B cell (primary cell): ENCODE data around the gene RAB15. TPM values are rescaled to one million over a fixed set of nuclear protein-coding genes. Genes with fewer than 3 reads are reported as not detected.

ENCODE experiments used
- ATAC-seq: fragments of 200-7000 bp; cut with Tn5 transposase; one replicate; pipeline ENCODE4 v1.10.0; 2021; ENCODE audit warnings: low read depth, mild to moderate bottlenecking, moderate number of reproducible peaks, moderate library complexity
- CTCF ChIA-PET: fragments of 350-600 bp; sonication (Branson Sonifier 250); formaldehyde crosslinking; loops from one replicate; lab custom pipeline; 2021; ENCODE audit warnings: antibody characterized with exemption, inconsistent platforms; lab: Charles Lee
- POLR2A ChIA-PET: fragments of 350-600 bp; sonication (Branson Sonifier 250); formaldehyde crosslinking; loops from one replicate; lab custom pipeline; 2021; ENCODE audit warnings: antibody characterized with exemption; lab: Charles Lee
- DNase-seq: peaks from one replicate; pipeline ENCODE4 v3.0.0; 2013
- H2AFZ ChIP-seq: 2 replicates; pipeline ENCODE4 v1.6.1; 2012; ENCODE audit warnings: mild to moderate bottlenecking, low read depth, low read length; ENCODE audit not compliant: insufficient read depth, poor library complexity, severe bottlenecking
- H3K27ac ChIP-seq, 2 donors: 1 replicate in 1 of 2; 2 replicates in 1 of 2; pipeline ENCODE4 v1.5.1; 2012 to 2013; ENCODE audit warnings: low read length in 2 of 2, mild to moderate bottlenecking in 2 of 2, moderate library complexity in 1 of 2
- H3K27me3 ChIP-seq, 4 experiments: fragments of 200-600 bp in 1 of 4; sonication (generic) in 1 of 4; replicated peaks in 1 of 4; 1 replicate in 2 of 4; 2 replicates in 2 of 4; pipeline versions ENCODE4 v1.6.1 to v1.7.0; 2013 to 2016; ENCODE audit warnings: low read length in 3 of 4, mild to moderate bottlenecking in 2 of 4, mixed read lengths in 1 of 4, moderate library complexity in 1 of 4; ENCODE audit not compliant: insufficient read depth in 4 of 4, control insufficient read depth in 3 of 4; ENCODE audit errors: control extremely low read depth in 1 of 4
- H3K36me3 ChIP-seq, 2 experiments: replicated peaks in 1 of 2; 1 replicate in 1 of 2; 2 replicates in 1 of 2; pipeline versions ENCODE4 v1.6.1 to v1.7.1; 2013; ENCODE audit warnings: low read length in 1 of 2; ENCODE audit not compliant: insufficient read depth in 2 of 2, control insufficient read depth in 1 of 2; ENCODE audit errors: control extremely low read depth in 1 of 2, extremely low read depth in 1 of 2
- H3K4me1 ChIP-seq, 2 donors: fragments of 200-600 bp in 1 of 2; sonication (generic) in 1 of 2; 1 replicate in 1 of 2; 2 replicates in 1 of 2; pipeline versions ENCODE4 v1.5.1 to v1.6.1; 2013 to 2017; ENCODE audit warnings: low read length in 2 of 2; ENCODE audit not compliant: control insufficient read depth in 2 of 2, insufficient read depth in 2 of 2
- H3K4me2 ChIP-seq: replicated peaks from 2 replicates; pipeline ENCODE3; 2012; ENCODE audit warnings: mild to moderate bottlenecking, low read depth, low read length; ENCODE audit not compliant: poor library complexity, severe bottlenecking
- H3K4me3 ChIP-seq, 5 experiments: fragments of 200-600 bp in 1 of 5; sonication (generic) in 1 of 5; 1 replicate in 3 of 5; 2 replicates in 2 of 5; pipeline versions ENCODE4 v1.5.1 to v1.7.0; 2011 to 2016; ENCODE audit warnings: low read length in 4 of 5, mild to moderate bottlenecking in 4 of 5, low read depth in 2 of 5, control low read depth in 1 of 5, moderate library complexity in 1 of 5; ENCODE audit not compliant: insufficient read depth in 1 of 5; ENCODE audit errors: control extremely low read depth in 1 of 5, extremely low read depth in 1 of 5
- H3K79me2 ChIP-seq: fragments of 200-600 bp; sonication (generic); one replicate; pipeline ENCODE4 v1.6.0; 2016; ENCODE audit warnings: low read length; ENCODE audit not compliant: control insufficient read depth, insufficient read depth
- H3K9ac ChIP-seq: fragments of 200-600 bp; sonication (generic); 2 replicates; pipeline ENCODE4 v1.6.1; 2017; ENCODE audit warnings: mild to moderate bottlenecking, low read length, moderate library complexity
- H3K9me3 ChIP-seq, 3 donors: one replicate each; pipeline versions ENCODE4 v1.6.1 to v1.7.1; 2013; ENCODE audit warnings: low read length in 2 of 3; ENCODE audit not compliant: control insufficient read depth in 2 of 3, insufficient read depth in 1 of 3; ENCODE audit errors: control extremely low read depth in 1 of 3
- H4K20me1 ChIP-seq: 2 replicates; pipeline ENCODE4 v1.6.0; 2012; ENCODE audit warnings: mild to moderate bottlenecking, low read length; ENCODE audit not compliant: insufficient read depth, control insufficient read depth, poor library complexity, severe bottlenecking
- H3K27ac Mint-ChIP-seq: one replicate; pipeline ENCODE4 v1.8.0; 2021; ENCODE audit warnings: mixed read lengths
- H3K27me3 Mint-ChIP-seq: one replicate; pipeline ENCODE4 v1.8.0; 2021; ENCODE audit warnings: mixed read lengths
- H3K4me1 Mint-ChIP-seq: one replicate; pipeline ENCODE4 v1.8.0; 2021; ENCODE audit warnings: mixed read lengths
- H3K4me3 Mint-ChIP-seq: one replicate; pipeline ENCODE4 v1.8.0; 2021; ENCODE audit warnings: mixed read lengths
- H3K9me3 Mint-ChIP-seq: one replicate; pipeline ENCODE4 v1.8.0; 2022; ENCODE audit warnings: mixed read lengths; ENCODE audit not compliant: insufficient read depth
- CTCF ChIP-seq: fragments of 200-600 bp; IDR thresholded peaks from one replicate; pipeline ENCODE4 v1.8.0; 2022; ENCODE audit warnings: antibody characterized with exemption, mild to moderate bottlenecking
- EZH2 ChIP-seq: IDR thresholded peaks from 2 replicates; pipeline ENCODE4 v1.6.1; 2012; ENCODE audit warnings: borderline replicate concordance, low read depth, mild to moderate bottlenecking, moderate library complexity, low read length; ENCODE audit not compliant: insufficient read depth, poor library complexity, severe bottlenecking
- WGBS: methylation state at CpG from one replicate; pipeline ENCODE4 v1.1.5; 2013; ENCODE audit warnings: missing lambda C conversion rate; ENCODE audit not compliant: insufficient coverage; 5-methylcytosine and 5-hydroxymethylcytosine counted together
- intact Hi-C: fragments of 100-400 bp; cut with micrococcal nuclease; formaldehyde crosslinking; loops from one replicate; pipeline ENCODE4 v1.10.0; 2022
- polyA plus RNA-seq: library from polyadenylated mRNA; depleted of rRNA; stranded (reverse); fragments of >200 nt; gene quantifications from 2 replicates; pipeline ENCODE4 v1.2.3, GENCODE V29; 2012
- total RNA-seq, 2 donors: library from RNA; stranded (reverse); fragments of 120-200 nt in 1 of 2; gene quantifications; 1 replicate in 1 of 2; 2 replicates in 1 of 2; pipeline versions ENCODE4 v1.2.3 to v1.2.4, GENCODE V29; 2013 to 2022

RAB15 gene
- total and polyA plus RNA-seq, 2 donors (not counting 1 experiment from before 2014, with no cell fraction given) = 0.17 to 0.19 TPM

DNA sequence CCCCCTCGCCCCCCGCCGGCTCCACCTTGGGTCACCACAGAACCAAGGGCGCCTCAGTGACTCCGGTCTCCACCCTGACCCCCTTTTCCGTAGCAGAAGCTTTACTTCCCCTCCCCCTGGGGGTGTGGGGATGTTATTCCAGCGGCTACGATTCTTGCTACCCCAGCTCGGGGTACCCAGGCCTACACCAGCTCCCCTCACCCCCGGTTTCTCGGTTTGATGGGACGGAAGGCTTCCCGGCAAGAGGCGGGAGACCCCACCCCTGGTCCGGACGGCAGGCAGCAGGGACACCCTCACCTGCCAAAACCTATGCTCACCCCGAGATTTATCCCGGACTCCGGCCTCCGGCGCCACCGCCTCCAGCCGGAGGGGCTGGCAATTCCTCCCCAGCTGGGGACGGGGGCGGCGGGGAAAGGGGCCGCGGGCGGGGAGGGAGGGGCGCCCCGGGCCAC is 619 bp downstream of the RAB15 start:
- ATAC-seq (no peak), DNase-seq (peak; percentile 23)
- intact Hi-C loops = loop anchor here (5.0 kb wide), 1 partner anchor 59 kb away; the partner anchor contains the start of gene CHURC1
- Histone ChIP-seq H3K9me3 (no peaks in the 10 kb centered on the region), H3K4me1 (peaks cover 11% of the 10 kb centered on the region in 2 donors), H3K27me3 (peaks cover 0 to 27% (median 9%) of the 10 kb centered on the region in 4 experiments), H3K4me2 (peak overlapping the region; percentile 96), H3K27ac (no peak overlapping the region), H3K4me3 (peak overlapping the region in 4 of 5 experiments; percentile 31 to 65 (median 62)), H3K9ac (peak overlapping the region; percentile 60), H2AFZ (peak overlapping the region; percentile 77), H3K36me3 (no peaks in the 10 kb centered on the region), H3K79me2 (no peaks in the 10 kb centered on the region), H4K20me1 (no peaks in the 10 kb centered on the region)
- TF ChIP-seq CTCF = no peak
- no peak for TF ChIP-seq EZH2
- Mint-ChIP-seq H3K27ac (no peak overlapping the region), H3K9me3 (no peaks in the 10 kb centered on the region), H3K27me3 (peaks cover 19% of the 10 kb centered on the region), H3K4me1 (peaks cover 6% of the 10 kb centered on the region), H3K4me3 (peak overlapping the region; percentile 81)
- 1% methylated on average over 21 of the region's 31 CpGs for WGBS
- CTCF ChIA-PET = no interaction called here
- POLR2A ChIA-PET = interaction anchor here (0.6 kb wide), 2 partner anchors 50 to 445 kb away, joined by 3 to 6 read pairs; no protein-coding TSS in a partner anchor

- intact Hi-C loops = loop anchor here (5.0 kb wide), 1 partner anchor 59 kb away; the partner anchor contains the start of gene CHURC1
- CTCF ChIA-PET = no interaction called here
- H3K9me3 Mint-ChIP-seq = no peaks in the 10 kb centered on the region
- Histone ChIP-seq H3K27me3 (peaks cover 0 to 27% (median 9%) of the 10 kb centered on the region in 4 experiments), H3K9ac (peak overlapping the region; percentile 60), H3K4me1 (peaks cover 11% of the 10 kb centered on the region in 2 donors), H2AFZ (peak overlapping the region; percentile 77), H3K4me3 (peak overlapping the region in 1 of 5 experiments; percentile 62), H4K20me1 (no peaks in the 10 kb centered on the region), H3K4me2 (peak overlapping the region; percentile 96), H3K9me3 (no peaks in the 10 kb centered on the region), H3K27ac (no peak overlapping the region), H3K36me3 (no peaks in the 10 kb centered on the region), H3K79me2 (no peaks in the 10 kb centered on the region)
- POLR2A ChIA-PET = interaction anchor here (0.6 kb wide), 2 partner anchors 50 to 445 kb away, joined by 3 to 6 read pairs; no protein-coding TSS in a partner anchor
- peaks cover 16% of the 10 kb centered on the region for H3K27me3 Mint-ChIP-seq
- TF ChIP-seq CTCF = no peak
- TF ChIP-seq EZH2 = no peak
- 89% methylated on average over 7 of the region's 8 CpGs for WGBS
- H3K27ac Mint-ChIP-seq = no peak overlapping the region
- ATAC-seq (no peak), DNase-seq (peak; percentile 18)
- H3K4me1 Mint-ChIP-seq = peaks cover 6% of the 10 kb centered on the region
- H3K4me3 Mint-ChIP-seq = peak overlapping the region; percentile 81
These were observed 1.2 kb downstream of the RAB15 start for GRCh38 chr14:64970776-64971477.
